Right atrium auricular region (tissue), 2 donors: ENCODE data around the gene EPHB2. TPM values are rescaled to one million over a fixed set of nuclear protein-coding genes. Genes with fewer than 3 reads are reported as not detected.
"Not testable (repeated sequence)": the region's sequence is repeated elsewhere in the genome, so short reads cannot be mapped to it uniquely, and the experiment has no call there.

Experiments
- DNase-seq: peaks from one replicate; pipeline ENCODE4 v3.0.0-alpha.2; 2019; ENCODE audit warnings: low spot score
- H3K27ac ChIP-seq, 2 donors: fragments of 200-600 bp; sonication (generic); 1 replicate in 1 of 2; 2 replicates in 1 of 2; pipeline ENCODE4 v1.5.1; 2016 to 2019
- H3K27me3 ChIP-seq, 2 donors: fragments of 200-600 bp; sonication (generic); one replicate each; pipeline versions ENCODE4 v1.5.1 to v1.6.0; 2017 to 2019
- H3K36me3 ChIP-seq: fragments of 200-600 bp; sonication (generic); one replicate; pipeline ENCODE4 v1.5.1; 2016
- H3K4me1 ChIP-seq, 2 donors: fragments of 200-600 bp; sonication (generic); one replicate each; pipeline versions ENCODE4 v1.5.1 to v1.6.0; 2017 to 2019
- H3K4me3 ChIP-seq, 2 donors: fragments of 200-600 bp; sonication (generic); 1 replicate in 1 of 2; 2 replicates in 1 of 2; pipeline ENCODE4 v1.5.1; 2017 to 2019; ENCODE audit warnings: mild to moderate bottlenecking in 1 of 2, moderate library complexity in 1 of 2
- H3K9me3 ChIP-seq, 2 donors: fragments of 200-600 bp; sonication (generic); one replicate each; pipeline ENCODE4 v1.5.1; 2019
- total RNA-seq, 2 donors: library from RNA; depleted of rRNA; stranded (reverse); fragments of >200 nt; gene quantifications; one replicate each; pipeline ENCODE4 v1.1.0, GENCODE V29; 2016
- TF ChIP-seq, protein P1 (sequence below), 2 donors: fragments of 200-600 bp; sonication (generic); IDR thresholded peaks; one replicate each; pipeline ENCODE4 v1.5.1; 2019; ENCODE audit warnings: antibody characterized with exemption in 2 of 2

Gene EPHB2
- total RNA-seq, 2 donors from 2014 or later, result 1.8 to 2.6 TPM

GRCh38 chr1:22705586-22705985, 5.1 kb upstream of the EPHB2 start:
- DNase-seq, result no peak
- TF ChIP-seq, protein P1, sequence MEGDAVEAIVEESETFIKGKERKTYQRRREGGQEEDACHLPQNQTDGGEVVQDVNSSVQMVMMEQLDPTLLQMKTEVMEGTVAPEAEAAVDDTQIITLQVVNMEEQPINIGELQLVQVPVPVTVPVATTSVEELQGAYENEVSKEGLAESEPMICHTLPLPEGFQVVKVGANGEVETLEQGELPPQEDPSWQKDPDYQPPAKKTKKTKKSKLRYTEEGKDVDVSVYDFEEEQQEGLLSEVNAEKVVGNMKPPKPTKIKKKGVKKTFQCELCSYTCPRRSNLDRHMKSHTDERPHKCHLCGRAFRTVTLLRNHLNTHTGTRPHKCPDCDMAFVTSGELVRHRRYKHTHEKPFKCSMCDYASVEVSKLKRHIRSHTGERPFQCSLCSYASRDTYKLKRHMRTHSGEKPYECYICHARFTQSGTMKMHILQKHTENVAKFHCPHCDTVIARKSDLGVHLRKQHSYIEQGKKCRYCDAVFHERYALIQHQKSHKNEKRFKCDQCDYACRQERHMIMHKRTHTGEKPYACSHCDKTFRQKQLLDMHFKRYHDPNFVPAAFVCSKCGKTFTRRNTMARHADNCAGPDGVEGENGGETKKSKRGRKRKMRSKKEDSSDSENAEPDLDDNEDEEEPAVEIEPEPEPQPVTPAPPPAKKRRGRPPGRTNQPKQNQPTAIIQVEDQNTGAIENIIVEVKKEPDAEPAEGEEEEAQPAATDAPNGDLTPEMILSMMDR (IDR thresholded peaks at IDR 0.05), result no peak
- Histone ChIP-seq H3K36me3 (no peaks in the 10 kb centered on the region), H3K27me3 (no peaks in the 10 kb centered on the region), H3K27ac (no peak overlapping the region), H3K4me3 (no peak overlapping the region), H3K9me3 (no peaks in the 10 kb centered on the region), H3K4me1 (peaks cover 0 to 7% of the 10 kb centered on the region in 2 donors)

- not testable (repeated sequence) for H3K27ac ChIP-seq, H3K4me3 ChIP-seq, DNase-seq, H3K36me3 ChIP-seq, H3K9me3 ChIP-seq, H3K27me3 ChIP-seq, H3K4me1 ChIP-seq
These were observed 4.5 kb upstream of the EPHB2 start for GRCh38 chr1:22706100-22706499.

DNA sequence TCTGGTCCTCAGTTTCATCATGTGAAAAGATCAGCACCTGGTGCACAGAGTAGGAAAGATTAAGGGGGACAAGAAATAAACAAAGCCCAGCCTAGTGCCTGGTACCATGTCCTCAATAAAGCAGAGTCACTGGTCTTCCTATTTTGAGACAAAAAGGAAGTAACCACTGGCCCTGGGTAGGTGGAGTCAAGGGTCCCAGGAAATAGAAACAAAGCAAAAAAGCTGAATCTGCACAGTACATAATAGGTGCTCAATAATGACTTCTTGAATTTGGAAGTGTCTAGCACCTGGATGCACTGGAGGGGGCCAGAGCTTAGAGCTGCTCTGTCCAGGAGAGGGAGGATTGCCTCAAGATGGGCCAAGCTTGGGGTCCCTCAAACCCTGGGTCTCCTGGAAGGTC, 1.9 kb upstream of the EPHB2 start:
- Histone ChIP-seq H3K9me3 (no peaks in the 10 kb centered on the region), H3K27ac (no peak overlapping the region), H3K4me3 (no peak overlapping the region), H3K36me3 (no peaks in the 10 kb centered on the region), H3K27me3 (no peaks in the 10 kb centered on the region), H3K4me1 (peaks cover 0 to 21% of the 10 kb centered on the region in 2 donors)
- TF ChIP-seq, protein P1 (IDR thresholded peaks at IDR 0.05), result no peak
- no peak for DNase-seq

DNA sequence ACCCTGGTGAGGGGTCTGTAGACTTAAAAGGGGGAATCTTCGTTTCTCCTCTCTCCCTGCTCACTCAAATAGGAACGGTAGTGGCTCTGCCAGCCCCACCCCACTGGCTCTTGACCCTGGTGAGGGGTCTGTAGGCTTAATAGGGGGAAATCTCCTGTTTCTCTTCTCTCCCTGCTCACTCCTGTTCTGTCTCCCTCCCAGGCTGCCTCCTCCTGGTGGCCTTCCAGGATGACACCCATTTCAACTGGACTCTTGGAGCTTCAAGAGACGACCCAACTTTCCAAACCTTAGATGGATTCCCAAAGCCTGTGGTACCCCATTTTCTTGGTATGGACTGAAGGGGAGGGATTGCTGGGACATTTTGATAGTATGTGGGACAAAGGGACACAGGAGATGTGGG, 1.4 kb upstream of the EPHB2 start:
- H3K27me3 ChIP-seq, result no peaks in the 10 kb centered on the region
- no peak overlapping the region for H3K27ac ChIP-seq
- TF ChIP-seq, protein P1 (IDR thresholded peaks at IDR 0.05), result no peak
- H3K36me3 ChIP-seq, result no peaks in the 10 kb centered on the region
- no peaks in the 10 kb centered on the region for H3K9me3 ChIP-seq
- DNase-seq, result no peak
- peaks cover 0 to 21% of the 10 kb centered on the region in 2 donors for H3K4me1 ChIP-seq
- no peak overlapping the region for H3K4me3 ChIP-seq

DNA sequence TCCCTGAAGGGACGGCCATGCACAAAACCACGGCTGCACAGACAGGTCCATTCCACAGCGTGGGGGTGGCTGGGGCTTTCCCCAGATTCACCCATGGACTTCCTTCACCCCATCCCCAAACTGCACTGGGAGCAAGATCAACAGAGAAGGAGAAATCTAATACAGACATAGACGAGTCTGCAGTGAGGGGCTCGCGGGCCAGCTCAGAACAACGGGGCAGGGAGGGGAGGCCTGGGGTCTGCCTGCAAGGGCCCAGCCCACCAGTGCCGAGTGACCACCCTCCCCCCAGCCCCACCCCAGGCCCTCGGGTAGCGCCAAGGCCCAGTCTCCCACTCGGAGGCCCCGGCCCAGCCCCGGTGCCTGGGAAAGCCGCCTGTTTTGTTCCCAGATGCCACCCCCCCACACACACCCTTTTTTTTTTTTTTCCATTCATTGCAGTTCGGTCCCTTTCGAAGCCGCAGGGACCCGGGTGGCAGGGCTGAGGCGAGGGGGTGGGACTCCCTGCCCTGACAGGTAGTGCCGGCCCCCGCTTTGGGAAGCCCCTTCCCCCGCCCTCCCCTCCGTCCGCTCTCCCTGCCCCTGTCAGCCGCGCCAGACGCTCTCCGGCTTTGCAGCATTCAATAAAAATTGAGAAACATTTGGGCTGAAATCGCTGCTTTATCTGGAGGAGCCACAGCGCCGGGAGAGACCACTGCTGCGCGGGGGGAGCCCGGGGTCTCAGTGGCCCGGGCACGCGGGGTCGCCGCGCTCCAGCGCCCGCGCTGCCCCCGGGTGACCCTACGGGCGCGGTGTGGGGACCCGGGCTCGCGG, 543 bp upstream of the EPHB2 start:
- H3K4me1 ChIP-seq, result peaks cover 0 to 21% of the 10 kb centered on the region in 2 donors
- H3K9me3 ChIP-seq, result no peaks in the 10 kb centered on the region
- no peaks in the 10 kb centered on the region for H3K36me3 ChIP-seq
- TF ChIP-seq, protein P1 (IDR thresholded peaks at IDR 0.05), result no peak
- peak overlapping the region; percentile 26 to 58 for H3K4me3 ChIP-seq
- DNase-seq, result no peak
- no peak overlapping the region for H3K27ac ChIP-seq
- no peaks in the 10 kb centered on the region for H3K27me3 ChIP-seq

DNA sequence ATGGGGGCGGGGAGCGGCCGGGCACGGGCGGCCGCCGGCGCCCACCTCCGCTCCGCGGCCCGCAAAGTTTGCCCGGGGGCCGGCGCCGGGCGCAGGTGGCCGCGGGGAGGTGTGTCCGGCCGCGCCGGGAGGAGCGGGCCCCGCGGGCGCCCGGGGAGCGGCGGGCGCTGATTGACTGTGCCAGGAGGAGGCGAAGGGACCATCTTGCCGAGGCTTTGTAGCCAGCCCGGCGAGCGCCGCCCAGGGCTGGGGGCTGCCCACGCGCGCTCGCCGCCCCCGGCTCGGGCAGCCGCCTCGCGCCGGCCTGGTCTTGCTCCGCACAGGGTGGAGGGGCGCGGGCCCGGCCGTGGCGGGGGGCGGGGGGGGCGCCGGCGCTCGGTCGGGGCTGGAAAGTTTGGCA, 432 bp downstream of the EPHB2 start:
- Histone ChIP-seq H3K4me3 (peak overlapping the region; percentile 29 to 58), H3K9me3 (no peaks in the 10 kb centered on the region), H3K27ac (peak overlapping the region in 1 of 2 donors; percentile 35), H3K36me3 (no peaks in the 10 kb centered on the region), H3K27me3 (no peaks in the 10 kb centered on the region), H3K4me1 (peaks cover 0 to 21% of the 10 kb centered on the region in 2 donors)
- TF ChIP-seq, protein P1 (IDR thresholded peaks at IDR 0.05), result no peak
- DNase-seq, result no peak
